ENCODE data around the gene GAB2.

The GAB2 gene

GRCh38 chr11:78259777-78260487 lies 157.7 kb downstream of the GAB2 start:
- H3K4me3 ChIP-seq (ENCODE audit: low read depth, low read length), result no peak overlapping the region
- TF ChIP-seq CTCF (IDR thresholded peaks at IDR 0.05; ENCODE audit: low read depth, low read length, missing control alignments), result no peak
- DNase-seq (ENCODE audit: low read depth), result no peak

- TF ChIP-seq CTCF (IDR thresholded peaks at IDR 0.05; ENCODE audit: low read depth, low read length, missing control alignments), result no peak
- no peak for DNase-seq (ENCODE audit: low read depth)
- no peak overlapping the region for H3K4me3 ChIP-seq (ENCODE audit: low read depth, low read length)
These were observed 160.0 kb downstream of the GAB2 start for GRCh38 chr11:78257654-78258053.

- DNase-seq (ENCODE audit: low read depth), result no peak
- no peak for TF ChIP-seq CTCF (IDR thresholded peaks at IDR 0.05; ENCODE audit: low read depth, low read length, missing control alignments)
- H3K4me3 ChIP-seq (ENCODE audit: low read depth, low read length), result no peak overlapping the region
These were observed 160.7 kb downstream of the GAB2 start for GRCh38 chr11:78256962-78257361.

- TF ChIP-seq CTCF (IDR thresholded peaks at IDR 0.05; ENCODE audit: low read depth, low read length, missing control alignments), result no peak
- DNase-seq (ENCODE audit: low read depth), result no peak
- H3K4me3 ChIP-seq (ENCODE audit: low read depth, low read length), result no peak overlapping the region
These were observed 161.7 kb downstream of the GAB2 start for GRCh38 chr11:78255919-78256318.

GRCh38 chr11:78254268-78254667 lies 163.4 kb downstream of the GAB2 start:
- no peak for DNase-seq (ENCODE audit: low read depth)
- TF ChIP-seq CTCF (IDR thresholded peaks at IDR 0.05; ENCODE audit: low read depth, low read length, missing control alignments), result no peak
- H3K4me3 ChIP-seq (ENCODE audit: low read depth, low read length), result no peak overlapping the region

GRCh38 chr11:78253797-78254196 lies 163.8 kb downstream of the GAB2 start:
- no peak for TF ChIP-seq CTCF (IDR thresholded peaks at IDR 0.05; ENCODE audit: low read depth, low read length, missing control alignments)
- no peak overlapping the region for H3K4me3 ChIP-seq (ENCODE audit: low read depth, low read length)
- DNase-seq (ENCODE audit: low read depth), result no peak
